Measurements from ENCODE around the gene DUSP22. TPM values are rescaled to one million over a fixed set of nuclear protein-coding genes. Genes with fewer than 3 reads are reported as not detected.

The DUSP22 gene
- total and polyA plus RNA-seq, 2 donors: 23.2 to 59.0 TPM

GRCh38 chr6:305371-306206 is 13.3 kb downstream of the DUSP22 start:
- H3K4me1 ChIP-seq (ENCODE audit: insufficient read depth): no peaks in the 10 kb centered on the region
- H3K27ac ChIP-seq (ENCODE audit: low read depth): no peak overlapping the region
- no peak overlapping the region for H3K4me3 ChIP-seq (ENCODE audit: low read depth, low read length)
- DNase-seq (ENCODE audit: extremely low spot score): no peak
- 83% methylated on average over 5 of the region's 5 CpGs for WGBS
- no peaks in the 10 kb centered on the region for H3K36me3 ChIP-seq (ENCODE audit: insufficient read depth)

GRCh38 chr6:306641-307061 is 14.4 kb downstream of the DUSP22 start:
- DNase-seq (ENCODE audit: extremely low spot score): no peak
- Histone ChIP-seq H3K27ac (ENCODE audit: low read depth) (no peak overlapping the region), H3K4me3 (ENCODE audit: low read depth, low read length) (no peak overlapping the region), H3K36me3 (ENCODE audit: insufficient read depth) (no peaks in the 10 kb centered on the region), H3K4me1 (ENCODE audit: insufficient read depth) (no peaks in the 10 kb centered on the region)
- 89% methylated on average over 8 of the region's 8 CpGs for WGBS

- Histone ChIP-seq H3K36me3 (ENCODE audit: insufficient read depth) (no peaks in the 10 kb centered on the region), H3K4me3 (ENCODE audit: low read depth, low read length) (no peak overlapping the region), H3K4me1 (ENCODE audit: insufficient read depth) (no peaks in the 10 kb centered on the region), H3K27ac (ENCODE audit: low read depth) (no peak overlapping the region)
- 75% methylated on average over 15 of the region's 15 CpGs for WGBS
- no peak for DNase-seq (ENCODE audit: extremely low spot score)
Measured at GRCh38 chr6:307065-307814, 15.0 kb downstream of the DUSP22 start.

- no peaks in the 10 kb centered on the region for H3K36me3 ChIP-seq (ENCODE audit: insufficient read depth)
- no peak overlapping the region for H3K4me3 ChIP-seq (ENCODE audit: low read depth, low read length)
- no peak for DNase-seq (ENCODE audit: extremely low spot score)
- no peak overlapping the region for H3K27ac ChIP-seq (ENCODE audit: low read depth)
- H3K4me1 ChIP-seq (ENCODE audit: insufficient read depth): no peaks in the 10 kb centered on the region
- WGBS: 85% methylated on average over 5 of the region's 5 CpGs
Measured at GRCh38 chr6:307874-308273, 15.6 kb downstream of the DUSP22 start.

- Histone ChIP-seq H3K4me3 (ENCODE audit: low read depth, low read length) (no peak overlapping the region), H3K36me3 (ENCODE audit: insufficient read depth) (no peaks in the 10 kb centered on the region), H3K4me1 (ENCODE audit: insufficient read depth) (no peaks in the 10 kb centered on the region), H3K27ac (ENCODE audit: low read depth) (no peak overlapping the region)
- WGBS: 89% methylated on average over 10 of the region's 10 CpGs
- DNase-seq (ENCODE audit: extremely low spot score): no peak
Measured at GRCh38 chr6:308307-308706, 16.0 kb downstream of the DUSP22 start.

GRCh38 chr6:308768-309167 is 16.5 kb downstream of the DUSP22 start:
- no peak for DNase-seq (ENCODE audit: extremely low spot score)
- H3K4me3 ChIP-seq (ENCODE audit: low read depth, low read length): no peak overlapping the region
- no peak overlapping the region for H3K27ac ChIP-seq (ENCODE audit: low read depth)
- H3K36me3 ChIP-seq (ENCODE audit: insufficient read depth): no peaks in the 10 kb centered on the region
- H3K4me1 ChIP-seq (ENCODE audit: insufficient read depth): no peaks in the 10 kb centered on the region
- WGBS: 91% methylated on average over 8 of the region's 8 CpGs

GRCh38 chr6:309947-310346 is 17.7 kb downstream of the DUSP22 start:
- DNase-seq (ENCODE audit: extremely low spot score): no peak
- 95% methylated on average over 12 of the region's 12 CpGs for WGBS

GRCh38 chr6:310671-311070 is 18.4 kb downstream of the DUSP22 start:
- no peaks in the 10 kb centered on the region for H3K36me3 ChIP-seq (ENCODE audit: insufficient read depth)
- no peak for DNase-seq (ENCODE audit: extremely low spot score)
- H3K27ac ChIP-seq (ENCODE audit: low read depth): no peak overlapping the region
- no peak overlapping the region for H3K4me3 ChIP-seq (ENCODE audit: low read depth, low read length)
- no peaks in the 10 kb centered on the region for H3K4me1 ChIP-seq (ENCODE audit: insufficient read depth)
- WGBS: 79% methylated on average over 2 of the region's 2 CpGs

More at GRCh38 chr6:309947-310346, 17.7 kb downstream of the DUSP22 start:
- no peaks in the 10 kb centered on the region for H3K36me3 ChIP-seq (ENCODE audit: insufficient read depth)
- no peak overlapping the region for H3K27ac ChIP-seq (ENCODE audit: low read depth)
- H3K4me1 ChIP-seq (ENCODE audit: insufficient read depth): no peaks in the 10 kb centered on the region
- no peak overlapping the region for H3K4me3 ChIP-seq (ENCODE audit: low read depth, low read length)

- DNase-seq (ENCODE audit: extremely low spot score): no peak
- Histone ChIP-seq H3K4me3 (ENCODE audit: low read depth, low read length) (no peak overlapping the region), H3K4me1 (ENCODE audit: insufficient read depth) (no peaks in the 10 kb centered on the region), H3K27ac (ENCODE audit: low read depth) (no peak overlapping the region), H3K36me3 (ENCODE audit: insufficient read depth) (no peaks in the 10 kb centered on the region)
- WGBS: 85% methylated on average over 17 of the region's 17 CpGs
Measured at GRCh38 chr6:311679-312220, 19.5 kb downstream of the DUSP22 start.

GRCh38 chr6:313087-313486 is 20.8 kb downstream of the DUSP22 start:
- Histone ChIP-seq H3K4me3 (ENCODE audit: low read depth, low read length) (no peak overlapping the region), H3K36me3 (ENCODE audit: insufficient read depth) (no peaks in the 10 kb centered on the region), H3K4me1 (ENCODE audit: insufficient read depth) (no peaks in the 10 kb centered on the region), H3K27ac (ENCODE audit: low read depth) (no peak overlapping the region)
- WGBS: 72% methylated on average over 2 of the region's 2 CpGs
- no peak for DNase-seq (ENCODE audit: extremely low spot score)

- Histone ChIP-seq H3K4me1 (ENCODE audit: insufficient read depth) (no peaks in the 10 kb centered on the region), H3K36me3 (ENCODE audit: insufficient read depth) (no peaks in the 10 kb centered on the region), H3K4me3 (ENCODE audit: low read depth, low read length) (no peak overlapping the region), H3K27ac (ENCODE audit: low read depth) (no peak overlapping the region)
- no peak for DNase-seq (ENCODE audit: extremely low spot score)
- WGBS: 92% methylated on average over 10 of the region's 10 CpGs
Measured at GRCh38 chr6:313917-314316, 21.6 kb downstream of the DUSP22 start.

GRCh38 chr6:314377-314776 is 22.1 kb downstream of the DUSP22 start:
- WGBS: 92% methylated on average over 5 of the region's 5 CpGs
- DNase-seq (ENCODE audit: extremely low spot score): no peak
- Histone ChIP-seq H3K4me1 (ENCODE audit: insufficient read depth) (no peaks in the 10 kb centered on the region), H3K27ac (ENCODE audit: low read depth) (no peak overlapping the region), H3K36me3 (ENCODE audit: insufficient read depth) (no peaks in the 10 kb centered on the region), H3K4me3 (ENCODE audit: low read depth, low read length) (no peak overlapping the region)

GRCh38 chr6:315226-315625 is 22.9 kb downstream of the DUSP22 start:
- Histone ChIP-seq H3K4me1 (ENCODE audit: insufficient read depth) (no peaks in the 10 kb centered on the region), H3K27ac (ENCODE audit: low read depth) (no peak overlapping the region), H3K4me3 (ENCODE audit: low read depth, low read length) (no peak overlapping the region), H3K36me3 (ENCODE audit: insufficient read depth) (no peaks in the 10 kb centered on the region)
- DNase-seq (ENCODE audit: extremely low spot score): no peak
- 75% methylated on average over 6 of the region's 6 CpGs for WGBS
